Activated CD4-positive, alpha-beta T cell treated with anti-CD3 and anti-CD28 coated beads for 4 hours (primary cell): ENCODE results near the gene ZNF577.
"Not testable (repeated sequence)": the region's sequence is repeated elsewhere in the genome, so short reads cannot be mapped to it uniquely, and the experiment has no call there.

Source experiments
- DNase-seq, 2 donors: peaks; one replicate each; pipeline ENCODE4 v3.0.0-alpha.2; 2020

Gene ZNF577

GRCh38 chr19:51887522-51888498 is at the start of gene ZNF577:
TSS of gene ZNF577 (minus strand) at chr19:51887951. CDS start at chr19:51880382, 7,569 bp downstream.
- peak; percentile 48 to 51 for DNase-seq

- no peak for DNase-seq
Observed at GRCh38 chr19:51931921-51932320, 44.2 kb upstream of the ZNF577 start.

- DNase-seq, result no peak
Observed at GRCh38 chr19:51927859-51928258, 40.1 kb upstream of the ZNF577 start.

DNA sequence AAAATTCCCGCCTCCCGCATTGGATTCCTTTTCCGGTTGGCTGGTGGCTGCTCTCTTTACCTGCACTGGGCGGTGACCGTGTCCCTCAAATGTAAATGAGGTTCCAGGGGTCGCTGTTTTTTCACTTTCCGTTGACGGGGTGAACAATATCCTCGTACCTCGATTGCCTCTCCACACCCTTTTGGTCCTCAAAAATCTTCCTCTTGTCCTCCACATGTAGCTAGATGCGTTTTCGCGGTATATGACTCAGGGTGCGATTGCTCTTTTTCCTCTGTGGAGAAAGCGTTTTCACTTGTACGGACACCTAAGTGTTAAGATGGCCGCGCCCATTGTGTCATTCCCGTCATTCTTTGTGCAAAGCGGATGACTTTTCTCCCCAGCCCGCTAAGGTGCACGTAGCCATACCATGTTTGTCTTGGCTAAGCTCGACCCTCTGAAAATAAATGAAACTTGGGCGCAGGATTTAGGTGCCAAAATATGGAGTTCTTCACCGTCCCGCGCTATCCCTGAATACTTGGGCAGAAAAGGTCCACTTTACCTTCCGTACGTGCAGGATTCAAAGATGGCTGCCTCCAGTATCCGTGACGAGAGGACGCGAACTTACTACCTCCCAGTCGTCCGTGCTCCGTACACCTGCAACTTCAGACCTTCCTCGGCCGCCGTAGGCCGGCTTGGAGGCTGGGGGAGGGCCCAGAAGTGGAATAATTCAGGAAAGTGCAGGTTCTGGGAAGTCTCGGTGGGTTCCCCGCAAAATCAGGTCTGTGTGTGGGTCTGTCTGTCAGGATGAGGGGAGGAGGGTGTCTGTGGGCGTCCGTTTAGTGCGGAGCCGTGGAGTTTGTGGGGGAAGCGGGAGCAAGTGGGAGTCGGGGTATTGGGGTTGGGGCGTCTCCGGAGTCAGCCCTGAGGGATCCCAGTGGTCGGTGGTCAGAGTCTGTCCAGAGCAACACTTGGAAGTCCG is 39.3 kb upstream of the ZNF577 start, which contains the start of gene ZNF613:
Gene ZNF613 (plus strand): TSS at position 689 of the 958 bp plus-strand sequence. CDS start 8,749 bp downstream, outside the sequence.
- DNase-seq, result peak; percentile 85 to 89

GRCh38 chr19:51926426-51926783 is 38.7 kb upstream of the ZNF577 start:
- DNase-seq, result no peak

- DNase-seq, result no peak
Observed at GRCh38 chr19:51921949-51922348, 34.2 kb upstream of the ZNF577 start.

DNA sequence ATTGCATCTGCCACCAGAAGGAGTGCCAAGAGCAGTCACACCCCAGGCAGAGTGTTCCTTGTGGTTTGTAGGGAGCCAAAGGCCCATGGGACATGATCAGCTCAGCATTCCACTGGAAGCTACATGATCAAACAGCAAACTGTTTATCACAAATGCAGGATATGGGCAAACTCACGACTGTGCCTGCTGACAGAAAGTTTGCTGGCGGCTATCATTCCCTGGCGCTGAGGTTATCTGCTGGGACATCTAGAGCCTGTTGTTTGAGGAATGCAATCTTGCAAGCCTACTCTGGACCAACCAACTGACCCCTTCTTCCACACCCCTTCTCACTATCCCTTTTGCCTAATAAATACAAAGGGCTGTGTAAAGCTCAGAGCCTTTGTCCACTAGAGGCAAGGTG is 31.9 kb upstream of the ZNF577 start:
- DNase-seq, result no peak

DNA sequence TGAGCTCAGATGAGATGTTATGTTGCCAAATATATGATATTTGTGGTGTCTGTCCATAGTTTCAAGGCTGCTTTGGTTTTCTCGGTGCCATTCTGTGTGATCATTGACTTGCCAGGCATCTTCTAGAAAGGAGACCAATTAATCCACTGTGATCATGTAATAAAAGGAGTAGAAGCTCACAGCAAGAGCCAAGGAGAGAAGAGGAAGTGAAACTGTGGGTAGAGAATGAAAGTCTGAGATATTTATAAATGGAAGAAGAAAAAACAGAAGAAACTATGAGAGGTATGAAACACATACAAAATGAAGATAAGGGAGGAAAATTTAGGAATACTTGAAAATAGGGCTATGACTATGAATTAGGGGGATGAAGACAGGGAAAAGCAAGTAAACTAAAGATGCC is 28.4 kb upstream of the ZNF577 start:
- DNase-seq, result no peak

DNA sequence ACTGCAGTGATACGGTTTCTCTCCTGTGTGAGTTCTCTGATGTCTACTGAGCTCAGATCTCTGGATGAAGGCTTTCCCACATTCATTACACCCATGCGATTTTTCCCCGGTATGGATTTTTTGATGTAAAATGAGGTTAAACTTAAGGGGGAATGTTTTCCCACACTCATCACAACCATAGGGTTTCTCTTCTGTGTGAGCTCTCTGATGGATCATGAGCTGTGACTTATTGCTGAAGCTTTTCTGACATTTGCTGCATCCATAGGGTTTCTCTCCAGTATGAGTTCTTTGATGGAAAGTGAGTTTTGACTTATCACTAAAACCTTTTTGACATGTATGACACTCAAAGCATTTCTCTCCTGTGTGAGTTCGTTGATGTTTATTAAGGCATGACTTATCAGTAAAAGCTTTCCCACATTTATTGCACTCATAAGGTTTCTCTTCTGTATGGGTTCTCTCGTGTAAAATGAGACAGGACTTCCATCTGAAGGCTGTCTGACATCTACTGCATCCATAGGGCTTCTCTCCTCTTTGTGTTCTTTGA is 27.6 kb upstream of the ZNF577 start:
- DNase-seq, result no peak

- not testable (repeated sequence) for DNase-seq
Observed at GRCh38 chr19:51907981-51908380, 20.2 kb upstream of the ZNF577 start.

DNA sequence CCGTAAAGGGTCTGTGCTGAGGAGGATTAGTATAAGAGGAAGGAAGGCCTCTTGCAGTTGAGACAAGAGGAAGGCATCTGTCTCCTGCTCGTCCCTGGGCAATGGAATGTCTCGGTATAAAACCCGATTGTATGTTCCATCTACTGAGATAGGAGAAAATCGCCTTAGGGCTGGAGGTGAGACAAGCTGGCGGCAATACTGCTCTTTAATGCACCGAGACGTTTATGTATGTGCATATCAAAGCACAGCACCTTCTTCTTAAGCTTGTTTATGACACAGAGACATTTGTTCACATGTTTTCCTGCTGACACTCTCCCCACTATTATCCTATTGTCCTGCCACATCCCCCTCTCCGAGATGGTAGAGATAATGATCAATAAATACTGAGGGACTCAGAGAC is 18.4 kb upstream of the ZNF577 start:
- DNase-seq, result not testable (repeated sequence)

DNA sequence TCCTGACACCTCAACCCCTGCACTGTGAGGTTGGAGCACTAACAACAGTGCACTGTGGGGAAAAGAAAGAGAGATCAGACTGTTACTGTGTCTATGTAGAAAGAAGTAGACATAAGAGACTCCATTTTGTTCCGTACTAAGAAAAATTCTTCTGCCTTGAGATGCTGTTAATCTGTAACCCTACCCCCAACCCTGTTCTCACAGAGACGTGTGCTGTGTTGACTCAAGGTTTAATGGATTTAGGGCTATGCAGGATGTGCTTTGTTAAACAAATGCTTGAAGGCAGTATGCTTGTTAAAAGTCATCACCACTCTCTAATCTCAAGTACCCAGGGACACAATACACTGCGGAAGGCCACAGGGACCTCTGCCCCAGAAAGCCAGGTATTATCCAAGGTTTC is 17.9 kb upstream of the ZNF577 start:
- not testable (repeated sequence) for DNase-seq

- no peak for DNase-seq
Observed at GRCh38 chr19:51905206-51905605, 17.5 kb upstream of the ZNF577 start.

GRCh38 chr19:51904331-51905165 is 16.8 kb upstream of the ZNF577 start, which contains the start of gene ZNF649:
TSS of gene ZNF649 (minus strand) at chr19:51905017. CDS start at chr19:51900107, 4,910 bp downstream.
- peak; percentile 79 to 80 for DNase-seq

GRCh38 chr19:51903192-51903591 is 15.4 kb upstream of the ZNF577 start:
- no peak for DNase-seq

DNA sequence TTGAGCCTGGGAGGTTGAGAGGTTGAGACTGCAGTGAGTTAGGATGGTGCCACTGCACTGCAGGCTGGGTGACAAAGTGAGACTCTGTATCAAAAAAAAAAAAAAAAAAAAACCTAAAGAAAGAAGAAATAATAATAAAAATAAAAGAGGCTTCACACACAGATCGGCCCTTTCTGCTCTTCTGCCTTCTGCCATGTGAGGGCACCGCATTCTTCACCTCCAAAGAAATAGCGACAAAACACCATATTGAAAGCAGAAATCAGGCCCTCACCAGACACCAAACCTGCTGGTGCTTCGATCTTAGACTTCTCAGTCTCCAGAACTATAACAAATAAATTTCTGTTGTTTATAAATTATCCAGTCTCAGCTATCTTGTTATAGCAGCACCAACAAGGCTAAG is 14.1 kb upstream of the ZNF577 start:
- no peak for DNase-seq

- DNase-seq, result no peak
Observed at GRCh38 chr19:51891193-51891747, 3.5 kb upstream of the ZNF577 start.

DNA sequence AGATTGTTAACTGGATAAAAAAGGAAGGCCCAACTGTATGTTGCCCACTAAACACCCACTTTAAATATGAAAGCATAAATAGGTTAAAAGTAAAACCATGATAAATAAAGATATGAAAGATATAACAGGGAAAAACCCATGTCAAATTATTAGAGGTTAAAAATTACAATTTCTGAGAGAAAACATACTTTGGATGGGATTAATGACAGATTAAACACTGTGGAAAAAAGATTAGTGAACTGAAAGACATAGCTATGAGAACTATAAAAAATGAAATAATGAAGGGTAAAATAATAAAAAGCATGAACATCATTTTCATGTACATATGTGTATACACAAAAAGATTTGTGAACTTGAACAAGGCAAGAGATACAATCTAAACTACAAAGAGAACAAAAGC is 2.2 kb upstream of the ZNF577 start:
- no peak for DNase-seq

DNA sequence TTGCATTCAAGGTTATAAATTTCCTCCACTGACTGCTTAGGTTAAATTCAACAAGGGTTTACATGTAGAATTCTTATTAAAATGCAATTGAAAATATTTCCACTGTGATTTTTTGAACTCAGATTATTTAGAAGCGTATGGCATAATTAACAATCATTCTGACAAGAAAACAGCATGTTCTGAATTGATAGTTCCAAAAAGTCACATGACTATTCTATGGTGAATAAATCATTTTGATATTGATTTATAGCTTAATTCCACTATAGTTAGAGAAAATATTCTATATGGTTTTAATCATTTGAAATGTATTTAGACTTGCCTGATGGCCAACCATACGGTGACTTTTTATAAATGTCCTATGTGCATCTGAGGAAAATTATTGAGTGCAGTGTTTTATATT is 3.0 kb downstream of the ZNF577 start:
- no peak for DNase-seq

DNA sequence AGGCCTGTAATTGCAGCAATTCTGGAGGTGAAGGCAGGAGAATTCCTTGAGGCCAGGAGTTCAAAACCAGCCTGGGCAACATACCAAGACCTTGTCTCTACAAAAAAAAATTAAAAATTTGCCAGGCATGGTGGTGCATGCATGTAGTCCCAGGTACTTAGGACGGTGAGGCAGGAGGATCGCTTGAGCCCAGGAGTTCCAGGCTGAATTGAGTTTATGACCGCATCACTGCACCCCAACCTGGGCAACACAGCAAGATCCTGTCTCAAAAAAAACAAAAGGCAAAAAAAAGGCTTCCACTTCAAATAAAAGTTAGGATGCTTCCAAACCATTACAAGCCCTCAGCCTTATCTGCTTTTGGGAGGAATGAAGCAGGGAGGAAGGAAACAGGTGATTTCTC is 5.2 kb downstream of the ZNF577 start:
- no peak for DNase-seq

DNA sequence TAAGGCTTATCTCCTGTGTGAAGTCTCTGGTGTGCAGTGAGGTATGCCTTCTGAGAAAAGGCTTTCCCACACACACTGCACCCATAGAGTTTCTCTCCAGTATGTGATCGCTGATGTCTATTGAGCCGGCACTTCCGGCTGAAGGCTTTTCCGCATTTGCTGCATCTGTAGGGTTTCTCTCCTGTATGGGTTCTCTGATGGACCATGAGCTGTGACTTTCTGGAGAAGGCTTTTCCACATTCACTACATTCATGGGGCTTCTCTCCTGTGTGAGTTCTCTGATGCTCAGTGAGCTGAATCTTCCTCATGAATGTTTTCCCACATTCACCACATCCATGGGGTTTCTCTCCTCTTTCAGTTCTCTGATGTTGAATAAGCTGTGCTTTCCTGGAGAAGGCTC is 14.7 kb downstream of the ZNF577 start:
- DNase-seq, result no peak
